AG04450 (cell line): ENCODE measurements around the gene SYTL4. TPM values are rescaled to one million over a fixed set of nuclear protein-coding genes. Genes with fewer than 3 reads are reported as not detected.
A peak's percentile ranks its signal among the peaks of the same experiment; 100 is the strongest.

Experiments used
- CTCF ChIA-PET: fragments of 300-600, 350-600 bp; formaldehyde crosslinking; extraction: SDS; loops from one replicate; lab custom pipeline; 2022; ENCODE audit warnings: antibody characterized with exemption, inconsistent platforms; lab: Charles Lee
- POLR2A ChIA-PET: fragments of 350-600 bp; formaldehyde crosslinking; extraction: SDS; loops from one replicate; lab custom pipeline; 2021; ENCODE audit warnings: antibody characterized with exemption, inconsistent platforms; lab: Yijun Ruan, JAX
- DNase-seq: peaks from one replicate; pipeline ENCODE4 v3.0.0-alpha.2; 2011; ENCODE audit warnings: low read depth, low spot score
- H3K27ac ChIP-seq: one replicate; pipeline ENCODE4 v1.5.1; 2012; ENCODE audit warnings: low read depth, low read length, control low read depth
- H3K27me3 ChIP-seq: one replicate; pipeline ENCODE4 v1.6.0; 2012; ENCODE audit warnings: low read length; ENCODE audit not compliant: control insufficient read depth, insufficient read depth
- H3K4me3 ChIP-seq: 2 replicates; pipeline ENCODE4 v1.5.1; 2011; ENCODE audit warnings: mild to moderate bottlenecking, low read depth, low read length, control low read depth
- H3K9me3 ChIP-seq: 2 replicates; pipeline ENCODE4 v1.5.1; 2012; ENCODE audit warnings: low read length; ENCODE audit not compliant: control insufficient read depth, insufficient read depth
- CTCF ChIP-seq: IDR thresholded peaks from 2 replicates; pipeline ENCODE4 v1.5.1; 2011; ENCODE audit warnings: low read depth, low read length, control low read depth, inconsistent platforms
- polyA plus RNA-seq: library from polyadenylated mRNA; depleted of rRNA; stranded (reverse); fragments of >200 nt; gene quantifications from 2 replicates; pipeline ENCODE4 v1.2.3, GENCODE V29; 2011

Gene SYTL4
- polyA plus RNA-seq, 1 experiment, result 5.3 TPM

- CTCF ChIA-PET, result interaction anchor here (0.5 to 5.5 kb wide), 5 partner anchors 11 to 136 kb away, joined by 3 to 47 read pairs (median 3); partner anchors contain the start of gene TSPAN6
- DNase-seq, result no peak
- peak overlapping the region; percentile 52 for H3K27ac ChIP-seq
- H3K9me3 ChIP-seq, result no peaks in the 10 kb centered on the region
- H3K27me3 ChIP-seq, result no peaks in the 10 kb centered on the region
- POLR2A ChIA-PET, result no interaction called here
- H3K4me3 ChIP-seq, result no peak overlapping the region
- no peak for TF ChIP-seq CTCF
Observed at GRCh38 chrX:100647739-100648138, 84.2 kb downstream of the SYTL4 start.

GRCh38 chrX:100647095-100647494, 84.8 kb downstream of the SYTL4 start:
- DNase-seq, result no peak
- ChIA-PET CTCF (interaction anchor here (0.6 to 5.5 kb wide), 5 partner anchors 10 to 135 kb away, joined by 3 to 47 read pairs (median 6); partner anchors contain the start of gene TSPAN6), POLR2A (no interaction called here)
- Histone ChIP-seq H3K4me3 (no peak overlapping the region), H3K27ac (peak overlapping the region; percentile 47), H3K27me3 (no peaks in the 10 kb centered on the region), H3K9me3 (no peaks in the 10 kb centered on the region)
- peak; percentile 29; the same call in 1 of the 2 replicates for TF ChIP-seq CTCF

- POLR2A ChIA-PET, result interaction anchor here (0.5 kb wide), 1 partner anchor 9 kb away, joined by 3 read pairs; no protein-coding TSS in a partner anchor
- TF ChIP-seq CTCF, result no peak
- Histone ChIP-seq H3K9me3 (no peaks in the 10 kb centered on the region), H3K27me3 (no peaks in the 10 kb centered on the region), H3K27ac (no peak overlapping the region), H3K4me3 (peak overlapping the region; percentile 65)
- CTCF ChIA-PET, result interaction anchor here (0.7 to 5.5 kb wide), 4 partner anchors 8 to 123 kb away, joined by 3 to 47 read pairs (median 5); partner anchors contain the start of gene TSPAN6
- DNase-seq, result no peak
Observed at GRCh38 chrX:100645106-100645505, 86.8 kb downstream of the SYTL4 start.

DNA sequence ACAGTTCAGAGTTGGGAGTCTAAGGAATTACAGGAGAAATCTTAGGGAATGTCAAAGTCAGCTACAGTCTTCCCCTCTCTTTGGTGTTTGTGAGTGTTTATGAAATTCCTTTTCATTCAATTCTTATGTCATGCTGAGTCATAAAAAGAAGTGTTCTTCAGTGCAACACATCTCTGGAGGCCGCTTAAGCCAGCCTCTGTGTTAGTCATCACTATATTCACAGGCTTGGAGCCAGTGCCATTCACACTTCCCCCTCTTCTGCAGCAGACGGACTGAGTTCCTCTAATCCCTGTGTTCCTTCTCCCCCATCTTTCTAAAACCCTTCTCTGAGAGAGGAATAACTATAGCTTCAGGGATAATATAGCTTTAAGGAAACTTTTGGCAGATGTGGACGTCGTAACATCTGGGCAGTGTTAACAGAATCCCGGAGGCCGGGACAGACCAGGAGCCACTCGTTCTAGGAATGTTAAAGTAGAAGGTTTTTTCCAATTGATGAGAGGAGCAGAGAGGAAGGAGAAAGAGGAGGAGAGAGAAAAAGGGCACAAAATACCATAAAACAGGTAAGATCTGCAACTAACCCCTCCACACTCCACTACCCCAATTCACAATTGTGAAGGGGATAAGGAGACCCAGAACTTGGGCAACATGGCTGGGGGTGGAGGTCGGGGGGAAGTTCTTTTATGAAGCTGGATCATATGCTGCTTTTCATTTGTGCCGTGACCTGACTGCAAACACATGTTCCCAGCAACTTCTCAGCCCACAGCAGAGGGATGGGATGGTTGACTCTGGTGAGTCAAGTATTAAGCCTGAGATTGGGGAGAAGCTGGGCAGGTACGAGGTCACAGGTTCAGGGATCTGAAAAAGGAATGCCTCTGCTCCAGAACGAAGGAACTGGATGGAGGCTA, 87.7 kb downstream of the SYTL4 start, which contains the start of gene SRPX2:
Gene SRPX2, plus strand, starts transcription at position 244 of the 905 bp plus-strand sequence. CDS start 2,124 bp downstream, outside the sequence.
- no peak for TF ChIP-seq CTCF
- CTCF ChIA-PET, result interaction anchor here (0.7 to 2.1 kb wide), 4 partner anchors 11 to 124 kb away, joined by 3 to 7 read pairs (median 4); no protein-coding TSS in a partner anchor
- H3K9me3 ChIP-seq, result no peaks in the 10 kb centered on the region
- H3K4me3 ChIP-seq, result peak within 1 kb of the TSS; percentile 65
- H3K27me3 ChIP-seq, result no peaks in the 10 kb centered on the region
- H3K27ac ChIP-seq, result peak within 1 kb of the TSS; percentile 94
- POLR2A ChIA-PET, result interaction anchor here (0.6 kb wide), 1 partner anchor 16 kb away, joined by 3 read pairs; no protein-coding TSS in a partner anchor
- DNase-seq, result peak; percentile 74
